ENCODE measurements around the gene FOXO4. TPM values are rescaled to one million over a fixed set of nuclear protein-coding genes. Genes with fewer than 3 reads are reported as not detected.

FOXO4 gene
- total and polyA plus RNA-seq, 2 donors from 2014 or later: 13.1 to 18.6 TPM

- Histone ChIP-seq H3K4me3 (ENCODE audit: low read length in 3 of 3) (no peak overlapping the region), H3K36me3 (ENCODE audit: control insufficient read depth in 2 of 3, insufficient read depth in 3 of 3, low read length in 3 of 3) (peaks cover 0 to 7% (median 6%) of the 10 kb centered on the region in 3 donors), H3K4me1 (ENCODE audit: control insufficient read depth in 2 of 3, insufficient read depth in 2 of 3, low read depth in 1 of 3, low read length in 3 of 3) (peaks cover 0 to 1% (median 0%) of the 10 kb centered on the region in 3 donors), H3K9ac (ENCODE audit: low read length in 3 of 3) (no peak overlapping the region), H3K9me3 (ENCODE audit: control insufficient read depth in 2 of 3, insufficient read depth in 1 of 3, low read length in 3 of 3) (no peaks in the 10 kb centered on the region), H3K27ac (ENCODE audit: low read depth in 2 of 2, low read length in 2 of 2) (no peak overlapping the region), H3K27me3 (ENCODE audit: control insufficient read depth, insufficient read depth, low read length) (no peaks in the 10 kb centered on the region)
- DNase-seq: no peak
- intact Hi-C loops (cut with DNase I): no loop called here
- no peak for TF ChIP-seq CTCF (IDR thresholded peaks at IDR 0.05; ENCODE audit: borderline replicate concordance, extremely low read depth, insufficient read depth)
- no peak for FAIRE-seq
Measured at GRCh38 chrX:71140440-71140839, 44.8 kb downstream of the FOXO4 start.

DNA sequence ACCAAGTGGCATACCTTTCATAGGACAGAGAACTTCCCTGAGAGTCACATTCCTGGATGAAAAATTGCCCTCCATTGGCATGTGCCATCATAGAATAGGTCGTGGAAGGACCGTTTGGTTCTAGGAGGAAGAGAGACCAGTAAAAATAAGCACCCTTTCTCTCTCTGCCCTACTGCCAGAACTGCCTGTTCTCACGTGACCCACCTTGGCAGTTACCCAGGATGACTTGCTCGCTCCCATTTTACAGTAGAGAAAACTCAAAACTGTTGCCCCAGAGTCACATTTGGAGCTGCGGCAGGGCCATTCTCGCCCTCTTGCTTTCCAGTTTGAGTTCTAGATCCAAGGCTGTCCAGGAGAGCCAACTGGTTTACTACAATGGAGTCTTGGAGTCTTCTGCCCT is 47.9 kb downstream of the FOXO4 start:
- peaks cover 0 to 7% (median 2%) of the 10 kb centered on the region in 3 donors for H3K36me3 ChIP-seq (ENCODE audit: control insufficient read depth in 2 of 3, insufficient read depth in 3 of 3, low read length in 3 of 3)
- H3K4me1 ChIP-seq (ENCODE audit: control insufficient read depth in 2 of 3, insufficient read depth in 2 of 3, low read depth in 1 of 3, low read length in 3 of 3): peaks cover 0 to 6% (median 0%) of the 10 kb centered on the region in 3 donors
- no peak for TF ChIP-seq CTCF (IDR thresholded peaks at IDR 0.05; ENCODE audit: borderline replicate concordance, extremely low read depth, insufficient read depth)
- DNase-seq (no peak), FAIRE-seq (no peak)
- H3K4me3 ChIP-seq (ENCODE audit: low read length in 3 of 3): no peak overlapping the region
- H3K9me3 ChIP-seq (ENCODE audit: control insufficient read depth in 2 of 3, insufficient read depth in 1 of 3, low read length in 3 of 3): no peaks in the 10 kb centered on the region
- H3K27me3 ChIP-seq (ENCODE audit: control insufficient read depth, insufficient read depth, low read length): no peaks in the 10 kb centered on the region
- no peak overlapping the region for H3K27ac ChIP-seq (ENCODE audit: low read depth in 2 of 2, low read length in 2 of 2)
- H3K9ac ChIP-seq (ENCODE audit: low read length in 3 of 3): no peak overlapping the region
- intact Hi-C loops (cut with DNase I): no loop called here

- peak in 3 of 5 donors; percentile 33 to 62 (median 42) for DNase-seq
- Histone ChIP-seq H3K9me3 (ENCODE audit: control insufficient read depth in 2 of 3, insufficient read depth in 1 of 3, low read length in 3 of 3) (no peaks in the 10 kb centered on the region), H3K4me1 (ENCODE audit: control insufficient read depth in 2 of 3, insufficient read depth in 2 of 3, low read depth in 1 of 3, low read length in 3 of 3) (peaks cover 0 to 6% (median 0%) of the 10 kb centered on the region in 3 donors), H3K27ac (ENCODE audit: low read depth in 2 of 2, low read length in 2 of 2) (no peak within 1 kb of the TSS), H3K27me3 (ENCODE audit: control insufficient read depth, insufficient read depth, low read length) (no peaks in the 10 kb centered on the region), H3K4me3 (ENCODE audit: low read length in 3 of 3) (peak within 1 kb of the TSS in 2 of 3 donors; percentile 13 to 30), H3K9ac (ENCODE audit: low read length in 3 of 3) (no peak within 1 kb of the TSS), H3K36me3 (ENCODE audit: control insufficient read depth in 2 of 3, insufficient read depth in 3 of 3, low read length in 3 of 3) (no peaks in the 10 kb centered on the region)
- TF ChIP-seq CTCF (IDR thresholded peaks at IDR 0.05; ENCODE audit: borderline replicate concordance, extremely low read depth, insufficient read depth): no peak
- FAIRE-seq: no peak
- intact Hi-C loops (cut with DNase I): no loop called here
Measured at GRCh38 chrX:71144651-71145050, 49.0 kb downstream of the FOXO4 start, which contains the start of gene NLGN3. NLGN3 (plus strand) TSS chrX:71144841; CDS start chrX:71147750, 2,909 bp downstream.

Data from kidney (tissue), 14 donors.